Transverse colon (tissue), 4 donors: ENCODE measurements around the gene CBX8. TPM values are rescaled to one million over a fixed set of nuclear protein-coding genes. Genes with fewer than 3 reads are reported as not detected.

Source experiments
- DNase-seq: peaks from one replicate; pipeline ENCODE4 v3.0.0-alpha.2; 2019
- H3K27ac ChIP-seq, 4 donors: fragments of 200-600 bp; sonication (generic); 2 replicates each; pipeline ENCODE4 v1.5.1; 2016 to 2018; ENCODE audit warnings: inconsistent platforms in 4 of 4
- H3K27me3 ChIP-seq: fragments of 200-600 bp; sonication (generic); 2 replicates; pipeline ENCODE4 v1.5.1; 2017; ENCODE audit warnings: inconsistent platforms
- H3K36me3 ChIP-seq, 4 donors: fragments of 200-600 bp; sonication (generic); 2 replicates each; pipeline ENCODE4 v1.5.1; 2017 to 2019; ENCODE audit warnings: inconsistent platforms in 4 of 4
- H3K4me1 ChIP-seq, 4 donors: fragments of 200-600 bp; sonication (generic); 2 replicates each; pipeline ENCODE4 v1.5.1; 2017 to 2020; ENCODE audit warnings: inconsistent platforms in 4 of 4
- H3K4me3 ChIP-seq, 4 donors: fragments of 200-600 bp; sonication (generic); 1 replicate in 1 of 4; 2 replicates in 3 of 4; pipeline versions ENCODE4 v1.5.1 to v1.6.1; 2017 to 2019; ENCODE audit warnings: inconsistent platforms in 4 of 4
- H3K9me3 ChIP-seq, 2 donors: fragments of 200-600 bp; sonication (generic); 2 replicates each; pipeline ENCODE4 v1.5.1; 2017 to 2019; ENCODE audit warnings: inconsistent platforms in 2 of 2
- EP300 ChIP-seq: sonication (generic); formaldehyde crosslinking; IDR thresholded peaks from one replicate; pipeline ENCODE4 v1.6.1; 2017; ENCODE audit warnings: antibody characterized with exemption, low read depth
- POLR2A ChIP-seq: fragments of 450-650 bp; IDR thresholded peaks from one replicate; pipeline ENCODE4 v1.6.1; 2016; ENCODE audit warnings: antibody characterized with exemption, mild to moderate bottlenecking, moderate library complexity
- POLR2AphosphoS5 ChIP-seq, 3 donors: sonication (generic); formaldehyde crosslinking; IDR thresholded peaks; one replicate each; pipeline ENCODE4 v1.6.1; 2016; ENCODE audit warnings: antibody characterized with exemption in 3 of 3
- WGBS, 2 donors: methylation state at CpG; one replicate each; pipeline ENCODE4 v1.1.5; 2018; ENCODE audit warnings: low coverage in 1 of 2; 5-methylcytosine and 5-hydroxymethylcytosine counted together
- in situ Hi-C, 4 donors: fragments of 200-750 bp; cut with MboI; loops; one replicate each; pipeline versions ENCODE4 v1.15.0 to v1.15.1; 2017; ENCODE audit warnings: low sequenced_read_pairs in 3 of 4, low pct_ligation_motif_present in 1 of 4, low pct_unique_long_range_greater_than_20kb in 1 of 4
- intact Hi-C: fragments of 100-400 bp; cut with DNase I; formaldehyde crosslinking; loops from one replicate; pipeline ENCODE4 v1.15.1; 2023; ENCODE audit warnings: low total_unique reads
- total RNA-seq, 4 donors: library from RNA; depleted of rRNA; stranded (reverse); fragments of >200 nt; gene quantifications; one replicate each; pipeline ENCODE4 v1.1.0, GENCODE V29; 2016
- TF ChIP-seq, protein P1 (sequence below), 5 experiments: fragments of 200-600 bp in 3 of 5; fragments of 450-650 bp in 2 of 5; sonication (generic) in 3 of 5; IDR thresholded peaks; 1 replicate in 2 of 5; 2 replicates in 3 of 5; pipeline ENCODE4 v1.5.1; 2016 to 2017; ENCODE audit warnings: antibody characterized with exemption in 5 of 5, inconsistent platforms in 3 of 5, mild to moderate bottlenecking in 2 of 5, moderate library complexity in 1 of 5

CBX8 gene
- total RNA-seq, 4 donors from 2014 or later: 1.5 to 4.4 (median 3.1) TPM

- no peaks in the 10 kb centered on the region for H3K9me3 ChIP-seq
- H3K27ac ChIP-seq: no peak overlapping the region
- in situ Hi-C loops: no loop called here
- H3K36me3 ChIP-seq: no peaks in the 10 kb centered on the region
- no peak for TF ChIP-seq EP300
- TF ChIP-seq, protein P1, sequence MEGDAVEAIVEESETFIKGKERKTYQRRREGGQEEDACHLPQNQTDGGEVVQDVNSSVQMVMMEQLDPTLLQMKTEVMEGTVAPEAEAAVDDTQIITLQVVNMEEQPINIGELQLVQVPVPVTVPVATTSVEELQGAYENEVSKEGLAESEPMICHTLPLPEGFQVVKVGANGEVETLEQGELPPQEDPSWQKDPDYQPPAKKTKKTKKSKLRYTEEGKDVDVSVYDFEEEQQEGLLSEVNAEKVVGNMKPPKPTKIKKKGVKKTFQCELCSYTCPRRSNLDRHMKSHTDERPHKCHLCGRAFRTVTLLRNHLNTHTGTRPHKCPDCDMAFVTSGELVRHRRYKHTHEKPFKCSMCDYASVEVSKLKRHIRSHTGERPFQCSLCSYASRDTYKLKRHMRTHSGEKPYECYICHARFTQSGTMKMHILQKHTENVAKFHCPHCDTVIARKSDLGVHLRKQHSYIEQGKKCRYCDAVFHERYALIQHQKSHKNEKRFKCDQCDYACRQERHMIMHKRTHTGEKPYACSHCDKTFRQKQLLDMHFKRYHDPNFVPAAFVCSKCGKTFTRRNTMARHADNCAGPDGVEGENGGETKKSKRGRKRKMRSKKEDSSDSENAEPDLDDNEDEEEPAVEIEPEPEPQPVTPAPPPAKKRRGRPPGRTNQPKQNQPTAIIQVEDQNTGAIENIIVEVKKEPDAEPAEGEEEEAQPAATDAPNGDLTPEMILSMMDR (IDR thresholded peaks at IDR 0.05): no peak
- no peak for TF ChIP-seq POLR2AphosphoS5 (IDR thresholded peaks at IDR 0.05)
- TF ChIP-seq POLR2A: no peak
- no peak overlapping the region for H3K4me3 ChIP-seq
- no peak for DNase-seq
- WGBS, 2 donors: 67% methylated on average over 1 of the region's 1 CpG; no CpG with 5 or more reads in 1 of the 2 donors
- intact Hi-C loops: no loop called here
- H3K4me1 ChIP-seq: peaks cover 3 to 13% (median 8%) of the 10 kb centered on the region in 4 donors
- peaks cover 71% of the 10 kb centered on the region for H3K27me3 ChIP-seq
Measured at GRCh38 chr17:79742589-79742918, 54.3 kb downstream of the CBX8 start.

Other genes with a start within 250 kb of the CBX8 start
- gene RBFOX3, start 186.0 kb downstream of the CBX8 start, total RNA-seq: 10 to 100 TPM in 2 of 4 donors, 1 to 10 TPM in 2; 3.4 to 54.6 (median 7.3) TPM
- under 1 TPM in 1 of 4 donors, not detected in 3; 0.16 TPM for gene ENPP7, start 66.1 kb downstream of the CBX8 start, total RNA-seq
- gene CBX2, start 18.9 kb downstream of the CBX8 start, total RNA-seq: under 1 TPM in 2 of 4 donors, not detected in 2; 0.27 to 0.64 TPM
- gene CBX4, start 42.4 kb upstream of the CBX8 start, total RNA-seq: 10 to 100 TPM in 1 of 4 donors, 1 to 10 TPM in 3; 6.6 to 25.1 (median 8.3) TPM
- 10 to 100 TPM; 12.3 to 22.4 (median 18.1) TPM for gene TBC1D16, start 238.8 kb upstream of the CBX8 start, total RNA-seq
- 1 to 10 TPM in 3 of 4 donors, under 1 TPM in 1; 0.75 to 2.8 (median 2.0) TPM for gene CCDC40, start 239.6 kb upstream of the CBX8 start, total RNA-seq